Esophagus muscularis mucosa (tissue), 3 donors: ENCODE data around the gene C16orf46.

Experiments used
- POLR2AphosphoS5 ChIP-seq, 2 donors: sonication (generic); formaldehyde crosslinking; IDR thresholded peaks; one replicate each; pipeline ENCODE4 v1.6.1; 2017; ENCODE audit warnings: antibody characterized with exemption in 2 of 2
- TF ChIP-seq, protein P1 (sequence below), 3 experiments: fragments of 200-600 bp in 2 of 3; fragments of 450-650 bp in 1 of 3; sonication (generic) in 2 of 3; IDR thresholded peaks; one replicate each; pipeline ENCODE4 v1.5.1; 2017 to 2019; ENCODE audit warnings: antibody characterized with exemption in 3 of 3, mild to moderate bottlenecking in 2 of 3, moderate library complexity in 1 of 3

DNA sequence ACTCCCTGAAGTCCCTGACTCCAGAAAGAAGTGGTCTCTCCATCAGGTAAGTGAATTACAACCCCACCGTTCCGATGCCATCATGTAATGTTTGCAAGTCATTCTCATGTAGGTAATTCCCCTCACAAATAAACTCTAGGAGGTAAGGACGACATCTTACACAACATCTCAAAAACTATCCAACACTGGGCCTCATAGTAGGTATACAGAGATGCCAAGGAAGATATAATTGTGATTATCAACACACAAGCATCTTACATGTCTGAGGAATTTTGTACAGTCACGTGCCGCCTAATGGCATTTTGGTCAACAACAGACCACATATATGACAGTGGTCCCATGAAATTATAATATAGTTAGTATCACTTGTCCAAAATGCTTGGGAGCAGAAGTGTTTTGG lies 11.8 kb upstream of the C16orf46 start:
- TF ChIP-seq, protein P1, sequence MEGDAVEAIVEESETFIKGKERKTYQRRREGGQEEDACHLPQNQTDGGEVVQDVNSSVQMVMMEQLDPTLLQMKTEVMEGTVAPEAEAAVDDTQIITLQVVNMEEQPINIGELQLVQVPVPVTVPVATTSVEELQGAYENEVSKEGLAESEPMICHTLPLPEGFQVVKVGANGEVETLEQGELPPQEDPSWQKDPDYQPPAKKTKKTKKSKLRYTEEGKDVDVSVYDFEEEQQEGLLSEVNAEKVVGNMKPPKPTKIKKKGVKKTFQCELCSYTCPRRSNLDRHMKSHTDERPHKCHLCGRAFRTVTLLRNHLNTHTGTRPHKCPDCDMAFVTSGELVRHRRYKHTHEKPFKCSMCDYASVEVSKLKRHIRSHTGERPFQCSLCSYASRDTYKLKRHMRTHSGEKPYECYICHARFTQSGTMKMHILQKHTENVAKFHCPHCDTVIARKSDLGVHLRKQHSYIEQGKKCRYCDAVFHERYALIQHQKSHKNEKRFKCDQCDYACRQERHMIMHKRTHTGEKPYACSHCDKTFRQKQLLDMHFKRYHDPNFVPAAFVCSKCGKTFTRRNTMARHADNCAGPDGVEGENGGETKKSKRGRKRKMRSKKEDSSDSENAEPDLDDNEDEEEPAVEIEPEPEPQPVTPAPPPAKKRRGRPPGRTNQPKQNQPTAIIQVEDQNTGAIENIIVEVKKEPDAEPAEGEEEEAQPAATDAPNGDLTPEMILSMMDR (IDR thresholded peaks at IDR 0.05): no peak
- no peak for TF ChIP-seq POLR2AphosphoS5 (IDR thresholded peaks at IDR 0.05)
